SK-N-SH (cell line): ENCODE measurements around the gene PSMD13. TPM values are rescaled to one million over a fixed set of nuclear protein-coding genes. Genes with fewer than 3 reads are reported as not detected.

Experiments used
- CTCF ChIA-PET: fragments of 300-600, 350-600 bp; formaldehyde crosslinking; extraction: SDS; loops from one replicate; lab custom pipeline; 2021; lab: Yijun Ruan, JAX
- POLR2A ChIA-PET: fragments of 350-600 bp; sonication (Branson Sonifier 250); formaldehyde crosslinking; extraction: SDS; loops from one replicate; lab custom pipeline; 2020; ENCODE audit warnings: antibody characterized with exemption, inconsistent platforms; lab: Yijun Ruan, JAX
- DNase-seq: peaks from one replicate; pipeline ENCODE4 v3.0.0; 2012
- H2AFZ ChIP-seq: fragments of 200-600 bp; sonication (generic); 2 replicates; pipeline ENCODE4 v1.8.1; 2016; ENCODE audit warnings: antibody characterized with exemption, mild to moderate bottlenecking, low read depth
- H3F3A ChIP-seq: fragments of 200-600 bp; sonication (generic); replicated peaks from 2 replicates; pipeline ENCODE3; 2016; ENCODE audit warnings: antibody characterized with exemption, mild to moderate bottlenecking; ENCODE audit not compliant: insufficient read depth
- H3K27ac ChIP-seq, 2 experiments: fragments of 200-500 bp in 1 of 2; fragments of 200-600 bp in 1 of 2; sonication (Bioruptor generic) in 1 of 2; sonication (generic), shearing (Covaris generic) in 1 of 2; 2 replicates each; pipeline versions ENCODE4 v1.5.1 to v1.6.1; 2014 to 2016; ENCODE audit warnings: low read depth in 2 of 2, inconsistent platforms in 1 of 2, low read length in 1 of 2, mild to moderate bottlenecking in 1 of 2, mixed read lengths in 1 of 2
- H3K27me3 ChIP-seq: fragments of 200-600 bp; sonication (generic), shearing (Covaris generic); 2 replicates; pipeline ENCODE4 v1.6.1; 2016; ENCODE audit warnings: mixed run types; ENCODE audit not compliant: insufficient read depth
- H3K36me3 ChIP-seq, 2 experiments: fragments of 200-500 bp in 1 of 2; fragments of 200-600 bp in 1 of 2; sonication (Bioruptor generic) in 1 of 2; sonication (generic) in 1 of 2; replicated peaks in 1 of 2; 2 replicates each; pipeline versions ENCODE3 to v1.5.1; 2014 to 2016; ENCODE audit warnings: low read length in 1 of 2, mild to moderate bottlenecking in 1 of 2; ENCODE audit not compliant: insufficient read depth in 2 of 2, control insufficient read depth in 1 of 2
- H3K4me1 ChIP-seq, 2 experiments: fragments of 200-500 bp in 1 of 2; fragments of 200-600 bp in 1 of 2; sonication (Bioruptor generic) in 1 of 2; sonication (generic), shearing (Covaris generic) in 1 of 2; 2 replicates each; pipeline versions ENCODE4 v1.5.1 to v1.6.1; 2014 to 2016; ENCODE audit warnings: low read depth in 1 of 2, low read length in 1 of 2, mixed run types in 1 of 2; ENCODE audit not compliant: insufficient read depth in 2 of 2, control insufficient read depth in 1 of 2
- H3K4me2 ChIP-seq: fragments of 200-600 bp; sonication (generic), shearing (Covaris generic); 2 replicates; pipeline ENCODE4 v1.6.1; 2017; ENCODE audit warnings: mixed run types
- H3K4me3 ChIP-seq, 2 experiments: fragments of 200-500 bp in 1 of 2; fragments of 200-600 bp in 1 of 2; sonication (Bioruptor generic) in 1 of 2; sonication (generic), shearing (Covaris generic) in 1 of 2; 2 replicates each; pipeline versions ENCODE4 v1.5.1 to v1.8.1; 2014 to 2016; ENCODE audit warnings: low read depth in 2 of 2, inconsistent platforms in 1 of 2, low read length in 1 of 2, mild to moderate bottlenecking in 1 of 2, mixed read lengths in 1 of 2, moderate library complexity in 1 of 2
- H3K79me2 ChIP-seq: fragments of 200-600 bp; sonication (generic); 2 replicates; pipeline ENCODE4 v1.8.1; 2017; ENCODE audit warnings: mild to moderate bottlenecking; ENCODE audit not compliant: insufficient read depth
- H3K9ac ChIP-seq: fragments of 200-600 bp; sonication (generic); 2 replicates; pipeline ENCODE4 v1.6.1; 2017; ENCODE audit warnings: mixed run types
- H3K9me2 ChIP-seq: fragments of 200-600 bp; sonication (generic); 2 replicates; pipeline ENCODE4 v1.6.1; 2017; ENCODE audit warnings: mixed run types
- H3K9me3 ChIP-seq: fragments of 200-600 bp; sonication (generic); 2 replicates; pipeline ENCODE4 v1.6.1; 2017; ENCODE audit warnings: mixed run types, mild to moderate bottlenecking, moderate library complexity
- H4K20me1 ChIP-seq: fragments of 200-600 bp; sonication (generic); 2 replicates; pipeline ENCODE4 v1.6.1; 2017; ENCODE audit warnings: mild to moderate bottlenecking, mixed run types; ENCODE audit not compliant: insufficient read depth
- EP300 ChIP-seq, 2 experiments: IDR thresholded peaks; 2 replicates each; pipeline versions ENCODE4 v1.4.0 to v1.6.1; 2012; ENCODE audit warnings: borderline replicate concordance in 1 of 2, low read depth in 1 of 2, low read length in 1 of 2
- FOSL2 ChIP-seq: IDR thresholded peaks from 2 replicates; pipeline ENCODE4 v1.4.0; 2012; ENCODE audit warnings: low read depth, mild to moderate bottlenecking, moderate library complexity, borderline replicate concordance
- FOXM1 ChIP-seq: IDR thresholded peaks from 2 replicates; pipeline ENCODE4 v1.4.0; 2012; ENCODE audit warnings: low read depth, mild to moderate bottlenecking
- GATA2 ChIP-seq: sonication (generic); formaldehyde crosslinking; IDR thresholded peaks from 2 replicates; pipeline ENCODE4 v1.5.0; 2020; ENCODE audit warnings: mild to moderate bottlenecking, missing genetic modification reagents
- NFIC ChIP-seq: IDR thresholded peaks from 2 replicates; pipeline ENCODE4 v1.4.0; 2012; ENCODE audit warnings: borderline replicate concordance
- POLR2AphosphoS5 ChIP-seq: IDR thresholded peaks from 2 replicates; pipeline ENCODE4 v1.6.1; 2012; ENCODE audit warnings: low read depth, low read length
- TCF12 ChIP-seq: IDR thresholded peaks from 2 replicates; pipeline ENCODE4 v1.4.0; 2012
- YY1 ChIP-seq: IDR thresholded peaks from 2 replicates; pipeline ENCODE4 v1.4.0; 2012; ENCODE audit warnings: low read depth, mild to moderate bottlenecking
- WGBS: methylation state at CpG from one replicate; pipeline ENCODE4 v1.1.6; 2017; ENCODE audit warnings: low lambda C conversion rate; 5-methylcytosine and 5-hydroxymethylcytosine counted together
- polyA plus RNA-seq, 3 experiments: library from polyadenylated mRNA; depleted of rRNA; stranded (reverse); fragments of >200 nt; gene quantifications; 2 replicates each; pipeline ENCODE4 v1.2.3, GENCODE V29; 2012
- TF ChIP-seq, protein P1 (sequence below): fragments of 150-350 bp; IDR thresholded peaks from 2 replicates; pipeline ENCODE4 v1.6.1; 2016; ENCODE audit warnings: mild to moderate bottlenecking, low read depth, low read length
- TF ChIP-seq, protein P2 (sequence below): IDR thresholded peaks from 2 replicates; pipeline ENCODE4; 2012

Gene PSMD13
- polyA plus RNA-seq, 1 of the 3 experiments (the other 2 are of a cell fraction), result 196 TPM

GRCh38 chr11:282630-283360, 46.0 kb downstream of the PSMD13 start:
- Histone ChIP-seq H3K4me2 (no peak overlapping the region), H3K9me2 (no peaks in the 10 kb centered on the region), H3K9ac (no peak overlapping the region), H3K36me3 (no peaks in the 10 kb centered on the region), H3F3A (no peaks in the 10 kb centered on the region), H3K27ac (no peak overlapping the region), H2AFZ (no peak overlapping the region), H3K4me3 (no peak overlapping the region), H3K79me2 (no peaks in the 10 kb centered on the region), H4K20me1 (no peaks in the 10 kb centered on the region), H3K9me3 (no peaks in the 10 kb centered on the region), H3K4me1 (peaks cover 0 to under 1% of the 10 kb centered on the region in 2 experiments; a peak in 1 of 4 replicates), H3K27me3 (peaks cover 51% of the 10 kb centered on the region)
- POLR2A ChIA-PET, result no interaction called here
- DNase-seq, result peak; percentile 40
- TF ChIP-seq FOXM1, result no peak
- TF ChIP-seq, protein P1, sequence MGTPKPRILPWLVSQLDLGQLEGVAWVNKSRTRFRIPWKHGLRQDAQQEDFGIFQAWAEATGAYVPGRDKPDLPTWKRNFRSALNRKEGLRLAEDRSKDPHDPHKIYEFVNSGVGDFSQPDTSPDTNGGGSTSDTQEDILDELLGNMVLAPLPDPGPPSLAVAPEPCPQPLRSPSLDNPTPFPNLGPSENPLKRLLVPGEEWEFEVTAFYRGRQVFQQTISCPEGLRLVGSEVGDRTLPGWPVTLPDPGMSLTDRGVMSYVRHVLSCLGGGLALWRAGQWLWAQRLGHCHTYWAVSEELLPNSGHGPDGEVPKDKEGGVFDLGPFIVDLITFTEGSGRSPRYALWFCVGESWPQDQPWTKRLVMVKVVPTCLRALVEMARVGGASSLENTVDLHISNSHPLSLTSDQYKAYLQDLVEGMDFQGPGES, result no peak
- 40% methylated on average over 12 of the region's 13 CpGs for WGBS
- CTCF ChIA-PET, result interaction anchor here (1.4 to 1.9 kb wide), 2 partner anchors 8 to 32 kb away, joined by 6 to 9 read pairs; no protein-coding TSS in a partner anchor

- H3K4me1 ChIP-seq, result peaks cover 0 to 6% of the 10 kb centered on the region in 2 experiments; a peak in 1 of 4 replicates
- POLR2A ChIA-PET, result no interaction called here
- CTCF ChIA-PET, result interaction anchor here (1.0 to 1.9 kb wide), 6 partner anchors 9 to 165 kb away, joined by 3 to 9 read pairs (median 4); partner anchors contain the start of gene PSMD13
Observed at GRCh38 chr11:283405-284104, 46.8 kb downstream of the PSMD13 start.

More at GRCh38 chr11:283405-284104, 46.8 kb downstream of the PSMD13 start:
- TF ChIP-seq POLR2AphosphoS5 (no peak), GATA2 (CRISPR knock-in tag) (no peak), TCF12 (no peak), EP300 (IDR thresholded peaks at IDR 0.05; ENCODE audit: borderline replicate concordance in 1 of 2, low read depth in 1 of 2, low read length in 1 of 2) (no peak), FOSL2 (no peak), NFIC (no peak), YY1 (no peak)
- TF ChIP-seq, protein P2, sequence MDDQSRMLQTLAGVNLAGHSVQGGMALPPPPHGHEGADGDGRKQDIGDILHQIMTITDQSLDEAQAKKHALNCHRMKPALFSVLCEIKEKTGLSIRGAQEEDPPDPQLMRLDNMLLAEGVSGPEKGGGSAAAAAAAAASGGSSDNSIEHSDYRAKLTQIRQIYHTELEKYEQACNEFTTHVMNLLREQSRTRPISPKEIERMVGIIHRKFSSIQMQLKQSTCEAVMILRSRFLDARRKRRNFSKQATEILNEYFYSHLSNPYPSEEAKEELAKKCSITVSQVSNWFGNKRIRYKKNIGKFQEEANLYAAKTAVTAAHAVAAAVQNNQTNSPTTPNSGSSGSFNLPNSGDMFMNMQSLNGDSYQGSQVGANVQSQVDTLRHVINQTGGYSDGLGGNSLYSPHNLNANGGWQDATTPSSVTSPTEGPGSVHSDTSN, result no peak
- TF ChIP-seq, all 33 proteins: peak for 0
- 72% methylated on average over 23 of the region's 23 CpGs for WGBS
- H2AFZ ChIP-seq, result no peak overlapping the region
- no peak for DNase-seq
- no peaks in the 10 kb centered on the region for H3K9me2 ChIP-seq
- H3K4me2 ChIP-seq, result no peak overlapping the region
- peaks cover 44% of the 10 kb centered on the region for H3K27me3 ChIP-seq
- no peaks in the 10 kb centered on the region for H3K79me2 ChIP-seq
- no peak overlapping the region for H3K27ac ChIP-seq
- H3K4me3 ChIP-seq, result no peak overlapping the region
- no peaks in the 10 kb centered on the region for H3F3A ChIP-seq
- no peaks in the 10 kb centered on the region for H3K9me3 ChIP-seq
- H3K36me3 ChIP-seq, result no peaks in the 10 kb centered on the region
- no peaks in the 10 kb centered on the region for H4K20me1 ChIP-seq
- no peak overlapping the region for H3K9ac ChIP-seq
